RPMI7951 (cell line): ENCODE measurements around the gene RPH3AL. TPM values are rescaled to one million over a fixed set of nuclear protein-coding genes. Genes with fewer than 3 reads are reported as not detected.
A peak's percentile ranks its signal among the peaks of the same experiment; 100 is the strongest.
"Not testable (repeated sequence)": the region's sequence is repeated elsewhere in the genome, so short reads cannot be mapped to it uniquely, and the experiment has no call there.

Source experiments
- DNase-seq: peaks from one replicate; pipeline ENCODE4 v3.0.0-alpha.2; 2012; ENCODE audit warnings: low read depth
- total RNA-seq: library from RNA; depleted of rRNA; stranded (reverse); fragments of >200 nt; shearing (Covaris generic); gene quantifications from 2 replicates; pipeline ENCODE4 v1.2.3, GENCODE V29; 2014

RPH3AL gene
- total RNA-seq, 1 experiment from 2014 or later, result 1.2 TPM

DNA sequence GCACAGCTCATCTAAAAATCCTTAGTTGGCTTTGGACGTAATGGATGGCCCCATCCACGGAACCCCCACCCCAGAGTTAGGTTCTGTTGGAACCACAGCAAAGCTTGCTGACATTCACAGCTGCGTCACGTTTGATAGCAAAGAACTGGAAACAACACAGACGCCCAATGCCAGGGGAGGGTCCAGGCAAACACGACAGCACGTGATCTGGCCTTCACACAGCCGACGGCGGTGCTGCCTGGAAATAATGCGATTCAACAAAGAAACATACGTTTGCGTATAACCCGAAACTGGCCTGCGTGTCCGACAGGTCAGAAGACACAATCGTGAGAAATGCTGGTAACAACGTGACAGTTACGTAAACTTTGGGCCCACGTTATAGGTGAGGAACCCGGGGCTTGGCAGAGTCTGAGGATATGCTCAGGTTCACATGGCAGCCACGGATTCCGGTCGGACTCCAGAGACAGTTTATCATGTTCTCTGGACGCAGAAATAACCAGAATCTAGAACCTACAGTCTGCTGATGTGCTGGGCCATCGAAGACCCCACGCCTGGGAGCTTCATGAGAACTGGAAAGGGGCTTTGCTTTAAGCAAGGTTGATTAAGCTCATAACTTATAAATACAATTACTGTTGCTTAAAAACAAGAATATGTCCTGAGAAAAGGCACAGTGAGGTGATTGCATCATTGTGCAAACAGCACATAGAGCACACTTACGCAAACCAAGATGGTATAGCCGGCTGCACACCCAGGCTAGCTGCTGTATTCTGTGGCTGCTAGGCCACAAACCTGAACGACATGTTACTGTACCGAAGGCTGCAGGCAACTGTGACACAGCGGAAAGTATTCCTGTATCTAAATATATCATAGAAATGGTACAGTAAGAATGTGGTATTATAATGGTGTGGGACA is 70.4 kb downstream of the RPH3AL start:
- no peak for DNase-seq

DNA sequence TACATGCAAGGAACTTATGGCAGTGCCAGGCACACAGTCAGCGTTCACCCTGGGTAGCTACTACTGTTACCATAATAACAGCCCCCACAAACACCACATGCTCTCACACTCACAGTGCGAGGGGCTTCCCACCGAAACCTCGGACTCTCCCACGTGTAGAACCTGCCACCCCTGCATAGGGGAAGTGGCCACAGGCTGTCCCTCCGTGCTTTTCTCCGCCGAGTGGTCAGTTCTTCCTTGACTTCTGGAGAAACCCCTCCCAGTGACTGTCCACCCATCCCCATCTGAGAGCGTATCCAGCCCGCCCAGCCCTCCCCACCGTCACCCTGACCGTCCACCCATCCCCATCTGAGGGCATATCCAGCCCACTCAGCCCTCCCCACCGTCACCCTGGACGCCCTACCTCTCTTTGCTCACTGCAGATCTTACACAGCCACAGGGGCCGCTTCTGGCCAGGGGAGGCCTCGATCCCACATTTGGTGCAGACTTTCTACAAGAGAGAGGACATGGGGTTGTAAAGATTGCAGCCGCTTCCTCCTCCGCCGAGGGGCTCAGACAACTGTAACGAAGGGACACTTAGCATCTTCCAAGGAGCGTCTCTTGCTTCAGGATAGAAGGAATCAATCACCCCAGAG is 71.1 kb downstream of the RPH3AL start:
- no peak for DNase-seq

- no peak for DNase-seq
These were observed 71.7 kb downstream of the RPH3AL start for GRCh38 chr17:280901-281300.

GRCh38 chr17:280216-280615 is 72.4 kb downstream of the RPH3AL start:
- DNase-seq, result no peak

DNA sequence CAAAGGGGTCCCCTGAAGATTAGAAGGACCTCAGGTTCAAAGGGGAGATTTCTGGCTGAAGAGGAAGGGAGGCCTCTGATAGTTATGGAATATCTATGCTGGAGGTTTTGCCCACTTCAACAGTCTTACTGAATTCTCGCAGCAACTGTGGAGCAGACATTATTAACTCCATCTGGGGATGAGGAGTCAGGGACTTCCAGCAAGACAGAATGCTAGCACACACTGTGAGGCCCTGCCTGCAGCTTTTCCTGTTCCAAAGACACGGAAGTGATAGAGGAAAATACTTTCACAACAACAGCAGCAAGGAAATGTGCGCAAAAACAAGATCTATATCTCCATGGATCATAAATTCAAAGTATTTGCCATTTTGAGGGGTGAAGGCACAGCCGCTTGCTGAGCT is 72.8 kb downstream of the RPH3AL start:
- DNase-seq, result no peak

GRCh38 chr17:279331-279730 is 73.3 kb downstream of the RPH3AL start:
- DNase-seq, result no peak

DNA sequence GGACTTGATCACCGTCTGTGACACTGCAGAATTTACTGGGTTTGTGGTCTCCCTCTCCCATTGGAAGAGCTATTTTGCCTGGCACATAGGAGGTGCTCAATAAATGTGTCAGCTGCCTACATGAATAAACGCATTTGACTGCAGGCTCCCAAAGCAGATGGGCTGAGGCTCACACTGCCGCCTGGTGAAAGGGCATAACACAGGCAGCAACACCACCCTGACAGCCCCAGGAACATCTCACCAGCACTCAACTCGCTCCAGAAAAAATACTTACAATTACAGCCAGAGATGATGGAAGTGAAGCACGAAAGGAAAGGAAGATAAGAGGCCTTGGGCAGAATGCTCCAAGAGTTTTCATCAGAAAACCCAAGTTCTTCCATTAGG is 73.9 kb downstream of the RPH3AL start:
- no peak for DNase-seq

DNA sequence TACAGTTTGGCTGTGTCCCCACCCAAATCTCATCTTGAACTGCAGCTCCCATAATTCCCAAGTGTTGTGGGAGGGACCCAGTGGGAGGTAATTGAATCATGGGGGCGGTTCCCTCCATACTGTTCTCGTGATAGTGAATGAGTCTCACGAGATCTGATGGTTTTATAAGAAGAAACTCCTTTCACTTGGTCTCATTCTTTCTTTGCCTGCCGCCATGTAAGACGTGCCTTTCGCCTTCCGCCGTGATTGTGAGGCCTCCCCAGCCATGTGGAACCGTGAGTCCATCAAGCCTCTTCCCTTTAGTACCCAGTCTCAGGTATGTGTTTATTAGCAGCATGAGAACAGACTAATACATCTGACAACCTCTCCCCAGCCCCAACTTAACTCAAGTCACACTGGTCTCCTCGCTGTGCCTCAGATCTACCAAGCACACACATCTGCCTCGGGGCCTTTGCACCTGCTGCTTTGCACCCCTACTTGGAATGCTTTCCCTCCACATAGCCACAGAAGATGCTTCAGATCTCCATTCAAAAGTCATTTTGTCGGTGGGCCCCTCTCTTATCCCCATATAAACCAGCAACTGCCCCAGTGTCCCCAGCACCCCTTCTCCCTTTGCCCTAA is 74.4 kb downstream of the RPH3AL start:
- DNase-seq, result no peak

- DNase-seq, result no peak
These were observed 77.7 kb downstream of the RPH3AL start for GRCh38 chr17:274902-275301.

- DNase-seq, result no peak
These were observed 78.4 kb downstream of the RPH3AL start for GRCh38 chr17:273981-274832.

GRCh38 chr17:272856-273255 is 79.8 kb downstream of the RPH3AL start:
- DNase-seq, result not testable (repeated sequence)

- DNase-seq, result not testable (repeated sequence)
These were observed 80.5 kb downstream of the RPH3AL start for GRCh38 chr17:271928-272623.

DNA sequence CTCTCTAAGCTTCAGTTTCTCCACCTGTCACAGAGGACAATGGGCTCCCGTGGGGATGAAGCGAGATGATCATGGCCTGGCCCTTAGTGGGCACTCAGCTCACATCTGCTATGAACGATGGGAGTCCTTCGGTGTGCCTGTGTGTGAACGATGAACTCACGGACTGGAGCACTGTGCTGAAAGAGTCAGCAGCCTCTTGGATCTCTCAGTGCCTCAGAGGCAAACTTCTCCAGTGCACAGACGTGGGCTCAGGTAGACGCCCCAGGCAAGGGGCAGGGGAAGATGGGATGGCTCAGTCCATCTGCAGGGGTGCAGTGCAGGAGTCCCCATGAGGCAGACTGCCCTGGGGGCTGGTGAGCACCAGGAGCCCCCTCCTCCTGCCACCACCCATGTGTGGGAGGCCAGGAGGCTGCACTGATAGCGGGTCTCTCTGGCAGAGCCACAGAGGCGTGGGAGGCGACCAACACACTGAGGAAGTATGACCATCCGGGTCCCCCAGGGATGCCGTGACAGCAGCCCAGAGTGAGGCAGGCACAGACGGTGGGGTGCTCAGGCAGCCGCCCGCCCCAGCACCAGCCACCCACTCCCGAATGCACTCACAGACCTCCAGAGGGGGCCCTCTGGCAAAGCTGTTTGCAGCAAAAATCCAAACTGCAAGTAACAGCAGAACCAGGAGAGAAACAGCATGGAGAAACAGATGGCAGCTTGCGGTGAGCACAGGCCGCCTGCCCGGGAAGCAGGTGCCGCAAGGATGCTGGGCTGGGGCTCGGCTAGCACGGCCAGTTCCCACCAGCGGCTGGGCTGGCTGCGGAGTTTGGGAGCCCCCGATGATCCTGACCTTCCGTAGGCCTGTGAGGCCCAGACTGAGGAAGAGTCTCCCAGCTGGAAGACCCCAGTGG is 82.7 kb downstream of the RPH3AL start:
- no peak for DNase-seq

GRCh38 chr17:266701-267667 is 85.6 kb downstream of the RPH3AL start:
- DNase-seq, result peak; percentile 2

DNA sequence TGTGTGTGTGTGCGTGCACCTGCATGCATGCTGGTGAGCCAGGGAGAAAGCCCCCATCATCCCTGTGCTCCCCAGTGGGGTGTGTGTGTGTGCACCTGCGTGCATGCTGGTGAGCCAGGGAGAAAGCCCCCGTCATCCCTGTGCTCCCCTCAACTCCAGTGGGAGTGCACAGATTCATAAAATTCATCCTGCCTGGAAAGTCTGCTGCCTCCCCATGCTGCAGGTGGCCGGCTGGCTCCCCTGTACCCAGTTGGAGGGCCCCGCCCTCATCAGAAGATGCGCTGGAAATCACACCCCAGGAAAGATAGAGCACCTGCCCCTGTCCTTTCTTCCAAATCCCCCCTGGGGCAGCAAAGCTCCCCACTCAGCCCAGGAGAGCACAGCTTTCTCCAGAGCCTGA is 86.4 kb downstream of the RPH3AL start:
- DNase-seq, result no peak

- no peak for DNase-seq
These were observed 86.9 kb downstream of the RPH3AL start for GRCh38 chr17:265718-266117.

DNA sequence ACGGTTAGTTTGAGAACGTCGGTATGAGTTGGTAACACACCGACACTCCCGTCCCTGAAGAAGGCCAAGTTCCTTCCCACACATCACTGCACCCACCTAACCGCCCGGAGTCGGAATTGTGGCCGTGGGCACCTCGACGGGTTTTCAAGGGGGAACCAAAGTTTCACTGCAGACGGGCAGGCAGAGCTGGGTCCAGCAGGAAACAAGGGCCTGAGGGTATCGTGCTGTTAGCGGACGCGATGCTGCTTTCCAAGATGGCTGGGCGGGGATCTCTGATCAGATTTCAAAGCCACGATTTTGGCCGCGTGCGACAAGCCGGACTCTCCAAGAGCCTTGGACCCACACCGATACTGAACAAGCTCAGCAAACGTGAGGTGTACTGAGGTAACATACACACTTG is 88.8 kb downstream of the RPH3AL start:
- DNase-seq, result no peak

DNA sequence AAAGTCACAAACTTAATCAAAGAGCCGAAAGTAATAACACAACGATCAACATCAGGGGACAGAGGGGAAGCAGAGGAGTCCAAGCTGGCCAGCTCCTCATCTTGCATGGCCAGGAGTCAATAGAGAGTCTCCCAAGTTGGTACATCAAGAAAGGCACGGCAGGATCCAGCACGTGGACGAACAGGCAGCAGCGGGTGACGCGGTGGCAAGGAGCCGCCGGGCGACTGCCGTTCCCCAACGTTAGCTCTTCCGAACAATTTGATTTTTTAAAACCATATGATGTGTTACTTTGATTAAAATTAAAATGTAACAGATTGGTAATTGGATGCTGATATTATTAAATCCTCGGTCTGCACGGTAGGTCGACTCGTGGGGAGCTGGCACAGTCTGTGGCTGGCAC is 89.3 kb downstream of the RPH3AL start:
- no peak for DNase-seq

DNA sequence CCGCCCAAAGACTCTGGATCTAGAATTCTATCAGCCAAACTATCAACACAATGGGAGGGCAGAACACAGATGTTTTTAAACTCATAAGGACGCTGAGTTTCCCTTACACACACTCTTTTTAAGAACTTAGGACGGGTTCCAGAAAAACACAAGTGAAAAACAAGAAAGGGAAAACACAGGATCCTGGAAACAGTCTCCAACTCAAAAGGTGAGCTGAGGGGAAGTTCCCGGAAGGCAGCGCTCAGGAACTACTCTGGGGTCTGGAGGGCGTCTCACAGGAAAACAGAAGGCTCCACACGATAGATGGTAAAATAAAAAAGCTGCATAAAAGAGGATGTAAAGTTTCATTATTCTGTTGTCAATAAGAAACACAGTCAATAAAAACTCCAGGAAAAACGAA is 91.0 kb downstream of the RPH3AL start:
- no peak for DNase-seq
